NCI-H146 treated with DMSO at 0.1 percent for 48 hours (cell line): ENCODE results near the gene HNRNPUL2.
A peak's percentile ranks its signal among the peaks of the same experiment; 100 is the strongest.
"Not testable (repeated sequence)": the region's sequence is repeated elsewhere in the genome, so short reads cannot be mapped to it uniquely, and the experiment has no call there.

Experiments
- DNase-seq: peaks from one replicate; lab custom pipeline; 2025; ENCODE audit not compliant: unreplicated experiment; lab: John Stamatoyannopoulos, UW

HNRNPUL2 gene

DNA sequence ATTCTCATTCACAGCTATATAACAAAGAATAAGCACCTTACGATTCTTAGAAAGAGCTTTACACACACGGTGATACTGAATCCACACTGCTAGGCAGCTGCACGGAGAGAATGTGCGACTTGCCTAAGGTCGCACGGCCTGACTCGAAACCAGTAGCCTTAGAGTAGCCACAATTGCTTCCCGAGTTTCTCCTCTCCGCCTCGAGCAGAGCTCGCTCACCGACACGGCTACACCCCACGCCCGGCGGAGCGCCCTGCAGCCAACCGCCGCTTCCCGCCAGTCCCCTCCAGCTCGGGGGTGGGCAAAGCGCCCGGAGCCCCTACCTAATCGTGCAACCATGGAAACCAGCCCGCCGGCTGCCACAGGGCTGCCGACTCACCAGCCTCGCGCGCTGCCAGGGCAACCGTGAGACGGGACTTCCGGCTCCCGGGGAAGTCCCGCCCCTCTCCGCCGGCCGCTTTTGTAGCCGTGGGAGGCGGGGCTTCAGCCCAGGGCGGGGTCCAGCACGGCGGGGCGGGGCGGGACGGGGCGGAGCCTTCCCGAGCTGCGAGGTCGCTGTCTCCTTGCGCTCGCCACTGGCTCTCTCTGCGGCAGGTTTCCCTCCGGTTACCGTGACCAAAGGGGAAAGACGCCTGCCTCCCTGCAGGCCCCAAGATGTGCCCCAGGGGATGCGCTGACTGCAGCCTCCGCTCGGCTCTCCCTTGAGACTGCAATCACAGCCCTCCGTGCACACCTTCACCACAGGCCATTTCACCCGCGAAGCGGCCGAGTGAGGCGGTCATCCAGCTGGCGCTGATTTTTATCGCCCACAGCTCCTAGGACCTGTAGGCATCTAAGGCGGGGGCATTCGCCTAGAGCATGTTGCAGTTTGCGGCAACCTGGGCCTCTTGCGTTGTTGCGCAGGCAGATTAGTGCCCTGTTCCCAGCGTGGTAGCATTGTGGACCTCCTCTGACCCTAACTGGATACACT lies 21.1 kb downstream of the HNRNPUL2 start:
- peak; percentile 89 for DNase-seq

DNA sequence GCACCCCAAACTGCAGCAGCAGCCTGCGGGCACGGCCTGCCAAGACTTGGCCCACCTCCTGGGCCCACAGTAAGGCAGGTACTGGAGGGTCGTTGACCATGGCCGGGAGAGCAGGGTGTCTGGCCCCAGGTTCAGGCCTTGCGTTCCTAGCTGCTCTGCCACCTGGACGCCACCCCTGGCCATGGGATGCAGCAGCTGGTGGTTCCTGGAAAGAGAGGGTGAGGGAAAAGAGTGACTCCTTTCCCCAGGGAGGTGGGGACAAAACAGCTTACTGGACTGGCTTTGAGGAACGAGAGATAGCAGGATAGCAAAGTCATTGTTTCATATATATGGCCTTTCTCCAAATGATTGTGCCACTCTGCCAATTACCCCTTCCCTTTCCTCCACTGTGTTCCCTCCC lies 21.8 kb downstream of the HNRNPUL2 start:
- DNase-seq: peak; percentile 37

DNA sequence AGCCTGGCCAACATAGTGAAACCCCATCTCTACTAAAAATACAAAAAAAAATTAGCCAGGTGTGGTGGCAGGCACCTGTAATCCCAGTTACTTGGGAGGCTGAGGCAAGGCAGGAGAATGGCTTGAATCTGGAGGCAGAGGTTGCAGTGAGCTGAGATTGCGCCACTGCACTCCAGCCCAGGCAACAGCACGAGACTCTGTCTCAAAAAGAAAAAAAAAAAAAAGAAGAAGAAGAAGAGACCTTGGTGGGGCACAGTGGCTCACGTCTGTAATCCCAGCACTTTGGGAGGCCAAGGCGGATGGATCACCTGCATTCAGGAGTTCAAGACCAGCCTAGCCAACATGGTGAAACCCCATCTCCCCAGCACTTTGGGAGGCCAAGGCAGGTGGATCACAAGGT lies 23.3 kb downstream of the HNRNPUL2 start:
- DNase-seq: not testable (repeated sequence)

DNA sequence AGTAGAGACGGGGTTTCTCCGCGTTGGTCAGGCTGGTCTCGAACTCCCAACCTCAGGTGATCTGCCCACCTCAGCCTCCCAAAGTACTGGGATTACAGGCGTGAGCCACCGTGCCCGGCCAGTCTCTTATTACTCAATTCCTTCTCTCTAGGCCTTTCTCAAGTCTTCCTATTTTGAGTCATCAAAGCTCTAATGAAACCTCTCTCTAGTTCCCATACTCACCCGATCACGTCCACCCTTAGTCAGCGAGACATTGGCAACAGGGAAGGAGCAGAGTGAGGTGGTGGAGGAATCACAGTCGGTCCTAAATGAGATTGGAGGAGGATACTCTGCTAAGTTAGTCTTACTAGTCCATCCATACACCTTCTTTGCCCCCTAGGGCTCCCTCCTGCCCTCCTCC lies 25.0 kb downstream of the HNRNPUL2 start:
- no peak for DNase-seq

DNA sequence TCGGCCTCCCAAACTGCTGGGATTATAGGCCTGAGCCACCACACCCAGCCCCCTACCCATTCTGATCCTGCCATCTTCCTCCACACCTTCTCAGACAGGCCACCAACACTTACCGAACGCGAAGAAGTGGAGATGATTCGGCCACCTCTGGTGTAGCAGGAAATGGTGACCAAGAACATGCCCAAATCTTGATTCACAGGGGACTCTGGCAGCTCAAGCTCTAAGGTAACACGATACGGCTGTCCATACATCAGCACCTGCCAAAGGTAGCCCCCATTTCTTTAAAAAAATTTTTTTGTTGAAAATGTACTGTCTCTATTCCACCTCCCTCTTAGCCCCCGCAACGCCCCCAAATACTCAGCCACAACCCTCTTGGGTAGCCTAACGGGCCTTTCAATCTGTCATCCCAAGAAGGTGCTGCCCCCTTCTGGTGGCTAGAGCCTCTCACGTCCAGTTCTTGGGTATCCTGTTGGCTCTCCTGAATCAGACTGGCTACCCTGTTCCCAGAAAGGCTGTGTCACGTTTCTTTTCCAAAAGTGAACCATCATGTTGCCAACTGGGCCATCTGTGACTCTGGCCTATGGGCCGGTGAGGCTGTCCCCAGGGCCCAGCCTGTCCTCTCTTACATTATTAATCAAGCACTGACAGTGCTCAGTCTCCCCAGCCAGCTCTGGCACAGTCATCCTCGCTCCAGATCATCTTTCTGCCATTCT lies 32.6 kb downstream of the HNRNPUL2 start:
- DNase-seq: peak; percentile 25

DNA sequence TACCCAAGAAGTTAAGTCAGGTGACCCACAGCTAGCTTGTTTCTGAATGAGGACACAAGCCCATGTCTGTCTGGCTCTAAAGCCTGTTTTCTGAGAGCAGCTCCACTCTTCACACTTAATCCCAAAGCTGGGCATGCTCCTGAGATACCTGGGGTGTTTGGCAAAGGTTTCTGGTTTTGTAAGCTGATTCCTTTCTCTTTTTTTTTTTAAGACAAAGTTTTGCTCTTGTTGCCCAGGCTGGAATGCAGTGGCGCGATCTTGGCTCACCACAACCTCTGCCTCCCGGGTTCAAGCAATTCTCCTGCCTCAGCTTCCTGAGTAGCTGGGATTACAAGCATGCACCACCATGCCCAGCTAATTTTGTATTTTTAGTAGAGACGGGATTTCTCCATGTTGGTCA lies 33.6 kb downstream of the HNRNPUL2 start:
- DNase-seq: not testable (repeated sequence)

DNA sequence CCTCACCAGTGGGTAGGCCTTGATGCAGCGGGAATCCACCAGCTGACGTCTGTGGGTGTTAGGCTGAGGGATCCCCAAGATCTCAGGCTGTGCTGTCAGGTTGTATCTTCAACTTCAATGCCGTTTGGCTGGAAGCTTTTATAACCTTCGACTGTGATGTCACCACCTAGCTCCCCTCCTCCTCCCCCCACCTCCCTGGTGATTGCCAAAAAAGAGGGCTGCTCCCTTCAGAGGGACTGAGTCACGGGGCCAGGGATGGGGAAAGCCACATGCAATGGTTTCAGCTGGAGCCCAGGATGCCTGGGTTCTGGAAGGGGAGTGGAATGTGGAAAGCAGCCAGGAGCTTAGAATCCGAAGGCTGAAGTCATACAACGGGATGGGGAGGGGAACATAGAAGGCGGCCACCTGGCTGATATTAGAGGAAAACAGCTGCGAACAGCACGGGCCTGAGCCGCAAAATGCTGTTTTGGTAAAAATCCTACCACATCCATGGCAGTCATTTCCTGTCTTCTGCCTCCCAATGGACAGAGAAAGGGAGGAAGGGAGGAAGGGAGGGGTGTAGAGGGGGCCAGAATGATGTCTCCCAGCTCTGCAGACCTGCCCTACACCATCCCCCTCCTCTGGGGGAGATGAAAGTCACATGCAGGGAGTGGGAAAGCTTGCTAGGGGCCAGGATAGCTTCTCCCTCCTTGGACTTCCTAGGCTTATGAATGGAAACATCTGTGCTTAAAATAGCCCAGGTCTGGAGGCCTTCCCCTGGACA lies 37.7 kb downstream of the HNRNPUL2 start, which contains the start of gene LRRN4CL:
Gene LRRN4CL (minus strand): TSS at position 110 of the 763 bp plus-strand sequence. CDS start 1,022 bp downstream, outside the sequence.
- DNase-seq: no peak

DNA sequence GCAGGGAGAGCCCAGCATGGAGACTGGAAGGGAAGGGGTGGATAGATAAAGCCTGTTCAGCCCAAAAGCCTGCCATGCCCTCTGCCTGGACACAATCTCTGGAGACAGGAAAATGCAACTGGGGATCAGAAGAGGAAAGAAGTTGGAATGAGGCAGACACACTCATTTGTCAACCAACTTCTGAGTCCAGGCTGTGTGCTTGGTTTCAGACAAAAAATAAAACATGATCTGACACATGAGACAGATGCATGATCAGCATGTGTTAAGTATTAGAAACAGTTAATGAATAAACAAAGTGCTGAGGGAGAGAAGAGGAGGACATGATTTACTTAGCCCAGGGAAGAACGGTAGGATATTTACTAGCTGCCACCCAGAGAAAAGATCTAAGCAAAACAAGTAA lies 38.8 kb downstream of the HNRNPUL2 start:
- no peak for DNase-seq

DNA sequence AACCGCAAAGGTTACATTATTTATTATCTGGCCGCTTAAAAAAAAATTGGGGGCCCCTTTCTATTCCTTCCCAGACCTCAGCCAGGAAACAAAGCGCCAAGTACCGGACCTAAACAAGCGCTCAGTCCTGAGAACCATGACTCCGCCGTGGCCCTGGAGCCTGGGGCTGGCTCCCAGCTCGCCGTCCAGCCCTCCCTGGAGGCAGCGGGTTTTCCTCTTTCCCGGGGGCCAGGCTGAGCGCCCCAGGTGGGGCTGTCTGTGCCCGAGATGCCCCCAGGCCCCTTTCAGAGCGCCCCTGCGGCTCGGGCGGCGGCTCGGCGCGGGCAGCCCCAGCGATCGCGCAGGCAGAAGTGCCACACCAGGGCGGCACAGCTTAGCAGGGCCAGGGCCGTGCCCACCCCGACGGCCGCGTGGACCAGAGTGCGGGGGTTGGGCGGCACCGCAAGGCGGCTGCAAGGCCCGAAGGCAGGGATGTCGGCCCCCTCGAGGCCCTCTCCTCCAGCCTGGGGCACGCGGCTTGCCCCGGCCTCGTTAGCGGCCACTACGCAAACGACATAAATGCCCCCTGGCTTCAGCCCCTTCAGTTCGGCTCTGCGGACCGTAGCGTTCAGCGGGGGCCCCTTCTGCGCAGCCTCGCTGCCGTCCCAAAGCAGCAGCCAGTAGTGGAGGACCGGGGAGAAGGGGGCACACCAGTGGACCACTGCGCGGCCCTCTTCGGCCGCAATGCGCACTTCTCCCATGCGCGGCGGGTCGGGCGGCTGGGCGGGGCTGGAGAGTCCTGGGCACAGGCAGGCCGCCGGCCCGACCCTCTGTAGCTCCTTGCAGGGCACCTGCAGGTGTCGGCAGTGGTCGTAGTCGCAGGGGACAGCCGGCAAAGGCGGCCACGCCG lies 39.5 kb downstream of the HNRNPUL2 start:
- DNase-seq: no peak

DNA sequence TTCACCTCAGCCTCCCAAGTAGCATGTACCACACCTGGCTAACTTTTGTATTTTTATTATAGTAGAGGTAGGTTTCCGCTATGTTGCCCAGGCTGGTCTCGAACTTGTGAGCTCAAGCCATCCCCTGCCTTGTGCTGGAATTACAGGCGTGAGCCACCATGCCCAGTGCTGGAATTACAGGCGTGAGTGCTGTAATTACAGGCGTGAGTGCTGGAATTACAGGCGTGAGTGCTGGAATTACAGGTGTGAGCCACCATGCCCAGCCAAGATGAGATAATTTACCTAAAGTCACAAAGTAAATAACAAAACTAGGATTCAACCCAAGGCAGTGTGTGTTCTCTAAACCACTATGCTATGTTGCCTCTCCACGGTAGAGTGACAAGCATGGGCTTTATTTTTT lies 44.7 kb downstream of the HNRNPUL2 start:
- DNase-seq: no peak

DNA sequence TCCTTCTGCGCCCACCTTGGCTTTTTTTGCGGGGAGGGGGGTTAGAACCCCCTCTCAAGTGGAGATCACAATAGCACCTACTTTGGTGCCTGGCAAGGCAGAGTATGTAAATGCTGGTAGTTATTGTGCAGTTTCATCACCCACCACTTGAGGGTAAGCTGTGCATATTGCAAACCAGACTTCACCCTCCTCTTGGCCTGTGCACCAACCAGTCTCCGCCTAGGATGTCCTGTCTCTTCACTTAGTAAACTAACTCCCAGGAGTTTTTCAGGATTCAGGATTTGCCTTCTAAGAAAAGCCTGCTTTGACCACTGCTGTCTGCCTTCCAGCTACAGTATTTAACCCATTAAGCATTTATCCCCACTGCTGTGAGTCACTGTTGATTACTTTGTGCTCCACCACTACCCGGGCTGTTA lies 46.4 kb downstream of the HNRNPUL2 start:
- DNase-seq: peak; percentile 37

DNA sequence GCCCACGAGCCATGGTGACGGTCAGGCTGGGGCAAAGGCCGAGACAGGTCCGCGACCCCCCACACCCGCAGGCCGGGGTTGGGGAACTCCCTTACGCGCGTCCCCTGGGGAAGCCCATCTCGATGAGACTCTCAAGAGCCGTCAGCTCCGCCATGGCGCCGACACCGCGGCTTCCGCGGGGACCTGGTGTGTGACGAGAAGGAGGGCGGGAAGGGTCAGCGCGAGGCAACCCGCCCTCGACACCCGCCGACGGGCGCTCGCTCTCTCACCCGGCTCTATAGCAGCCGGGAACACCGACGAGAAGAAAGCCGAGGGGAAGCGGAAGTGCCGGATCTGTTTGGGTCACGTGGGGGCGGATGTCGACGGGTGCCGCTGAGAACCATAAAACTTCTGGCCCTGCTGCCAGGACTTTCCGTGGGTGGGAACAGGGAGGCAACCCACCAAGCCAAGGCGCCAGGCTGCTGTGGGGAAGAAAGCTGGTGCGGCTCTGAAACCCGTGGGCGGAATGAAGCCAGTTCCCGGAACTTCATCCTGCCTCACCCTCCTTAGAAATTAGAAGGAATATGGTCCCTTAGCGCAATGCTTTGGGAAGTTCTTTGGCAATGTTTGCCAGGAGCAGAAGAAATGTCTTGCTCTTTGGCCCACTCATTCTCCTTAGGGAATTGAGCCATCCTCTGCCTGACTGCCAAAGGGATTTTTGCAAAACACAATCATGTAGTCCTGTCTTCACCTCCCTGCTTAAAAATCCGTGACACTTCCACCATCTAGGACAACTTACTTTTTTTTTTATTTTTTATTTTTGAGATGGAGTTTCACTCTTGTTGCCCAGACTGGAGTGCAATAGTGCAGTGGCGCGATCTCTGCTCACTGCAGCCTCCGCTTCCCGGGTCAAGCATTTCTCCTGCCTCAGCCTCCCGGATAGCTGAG lies 48.2 kb downstream of the HNRNPUL2 start, which contains the start of gene UBXN1:
Gene UBXN1 (minus strand): TSS at position 304 of the 927 bp plus-strand sequence. CDS start 150 bp downstream, at position 154.
- DNase-seq: peak; percentile 81

DNA sequence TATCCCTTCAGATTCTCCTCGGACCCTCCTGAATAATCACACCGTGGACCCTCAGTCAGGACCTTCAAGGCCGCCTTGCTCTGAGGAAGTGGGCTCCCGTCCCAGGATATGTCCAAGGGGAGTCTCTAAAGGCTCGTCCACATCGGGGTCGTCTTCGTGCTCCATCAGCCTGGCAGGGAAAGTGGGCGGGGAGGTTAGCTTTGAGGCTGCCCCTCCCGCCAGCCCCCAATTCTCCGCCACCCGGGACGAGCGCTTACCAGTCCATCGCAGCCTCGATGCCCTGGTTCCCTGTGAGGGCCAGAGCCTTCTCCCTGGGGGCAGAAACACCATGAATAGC lies 48.9 kb downstream of the HNRNPUL2 start:
- DNase-seq: no peak

DNA sequence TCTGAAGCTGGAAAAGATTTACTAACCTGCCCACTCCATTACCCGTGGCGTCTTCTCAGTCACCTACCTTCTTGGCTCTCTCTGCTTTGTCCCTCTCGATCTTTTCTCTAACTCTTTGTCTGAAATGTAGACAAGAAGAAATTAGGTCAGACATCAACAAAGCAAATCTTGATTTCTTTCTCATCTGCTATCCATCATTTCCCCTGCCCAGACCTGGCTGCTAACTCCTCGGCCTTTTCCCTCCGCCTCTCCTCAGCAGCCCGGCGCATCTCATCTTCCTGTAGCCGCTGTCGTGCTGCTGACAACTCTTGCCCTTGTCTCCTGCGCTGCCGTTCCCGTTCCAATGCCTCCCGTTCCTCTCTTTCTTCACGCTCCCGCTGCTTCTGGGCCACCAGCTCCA lies 49.5 kb downstream of the HNRNPUL2 start:
- DNase-seq: no peak

DNA sequence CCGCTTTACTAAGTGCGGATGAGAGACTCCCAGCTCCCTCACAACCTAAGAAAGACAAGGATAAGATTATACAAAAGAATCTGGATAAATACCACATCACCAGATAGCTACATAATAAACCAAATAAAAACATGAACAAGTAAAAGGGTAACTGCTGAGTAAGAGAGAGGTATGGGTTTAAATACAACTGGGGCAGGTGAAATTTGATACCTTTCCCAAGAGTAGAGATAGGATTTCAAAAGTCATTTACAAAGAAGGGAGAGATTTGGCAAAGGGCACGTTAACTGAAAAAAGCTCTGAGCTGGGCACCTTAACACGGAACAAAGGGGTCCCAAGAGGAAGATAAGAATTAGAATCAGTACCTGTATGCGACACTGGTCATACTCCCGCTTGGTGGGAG lies 50.1 kb downstream of the HNRNPUL2 start:
- no peak for DNase-seq

DNA sequence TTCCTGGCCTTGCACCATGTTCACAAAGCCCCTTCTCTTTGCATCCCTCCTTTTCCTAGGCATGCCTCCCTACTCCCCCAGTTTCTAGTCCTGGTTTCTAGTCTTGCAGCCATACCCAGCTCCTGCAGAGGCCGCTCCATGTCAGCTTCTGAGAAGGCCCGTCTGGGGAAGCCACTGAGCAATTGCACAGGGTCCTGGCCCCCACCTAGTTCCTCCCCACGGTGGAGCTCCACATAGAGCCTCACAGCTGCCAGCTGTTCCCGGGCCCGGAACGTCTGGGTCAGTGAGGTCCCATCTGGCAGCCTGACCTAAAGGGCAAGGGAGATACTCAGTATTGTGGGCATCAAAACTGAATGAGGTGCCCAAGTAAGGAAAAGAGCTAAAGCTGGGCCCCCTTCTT lies 50.6 kb downstream of the HNRNPUL2 start:
- DNase-seq: no peak

DNA sequence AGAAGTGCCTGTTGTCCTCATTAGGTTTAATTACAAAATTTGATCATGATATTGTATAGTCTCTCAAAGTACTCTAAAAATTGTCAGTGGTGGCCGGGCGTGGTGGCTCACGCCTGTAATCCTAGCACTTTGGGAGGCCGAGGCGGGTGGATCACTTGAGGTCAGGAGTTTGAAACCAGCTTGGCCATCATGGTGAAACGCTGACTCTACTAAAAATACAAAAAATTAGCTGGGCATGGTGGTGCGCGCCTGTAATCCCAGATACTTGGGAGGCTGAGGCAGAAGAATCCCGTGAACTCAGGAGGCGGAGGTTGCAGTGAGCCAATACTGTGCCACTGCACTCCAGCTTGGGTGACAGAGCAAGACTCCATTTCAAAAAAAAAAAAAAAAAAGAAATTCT lies 51.8 kb downstream of the HNRNPUL2 start:
- not testable (repeated sequence) for DNase-seq

DNA sequence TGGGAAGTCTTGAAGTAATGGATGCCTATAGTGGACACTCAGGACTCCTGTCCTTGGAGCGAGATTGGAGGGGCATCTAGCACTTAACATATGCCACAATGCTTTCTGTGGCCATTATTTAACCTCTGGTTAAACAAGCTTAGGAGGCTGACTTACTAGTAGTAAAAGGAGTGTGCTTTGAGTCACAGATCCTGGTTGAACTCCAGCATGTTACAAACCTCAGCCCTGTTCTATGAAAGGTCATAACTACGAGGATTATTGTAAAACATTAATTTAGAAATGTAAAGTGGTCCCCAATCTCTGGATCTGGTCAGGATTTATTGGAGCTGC lies 54.1 kb downstream of the HNRNPUL2 start:
- DNase-seq: no peak
